Body of pancreas (tissue), 4 donors: Measurements from ENCODE around the gene SOBP.

Experiments used
- CTCF ChIP-seq, 7 experiments: fragments of 450-650 bp in 4 of 7; fragments of 200-600 bp in 3 of 7; sonication (generic) in 3 of 7; IDR thresholded peaks; one replicate each; pipeline ENCODE4 v1.5.1; 2016 to 2019; ENCODE audit warnings: antibody characterized with exemption in 7 of 7
- POLR2A ChIP-seq, 3 donors: fragments of 450-650 bp; IDR thresholded peaks; one replicate each; pipeline ENCODE4 v1.6.1; 2016; ENCODE audit warnings: antibody characterized with exemption in 3 of 3, mild to moderate bottlenecking in 2 of 3

- no peak for TF ChIP-seq CTCF (IDR thresholded peaks at IDR 0.05)
- no peak for TF ChIP-seq POLR2A (IDR thresholded peaks at IDR 0.05)
Observed at GRCh38 chr6:107506145-107506544, 16.2 kb downstream of the SOBP start.
